GM19468 (cell line): ENCODE results near the gene DIP2A.

ENCODE experiments used
- ATAC-seq: cut with Tn5 transposase; IDR thresholded peaks from one replicate; pipeline ENCODE4 v1.9.1; 2021; ENCODE audit warnings: mild to moderate bottlenecking, moderate library complexity, moderate number of reproducible peaks; ENCODE audit not compliant: unreplicated experiment; ENCODE audit errors: extremely low read depth

DIP2A gene

GRCh38 chr21:46605767-46606426, 147.2 kb downstream of the DIP2A start:
- no peak for ATAC-seq

DNA sequence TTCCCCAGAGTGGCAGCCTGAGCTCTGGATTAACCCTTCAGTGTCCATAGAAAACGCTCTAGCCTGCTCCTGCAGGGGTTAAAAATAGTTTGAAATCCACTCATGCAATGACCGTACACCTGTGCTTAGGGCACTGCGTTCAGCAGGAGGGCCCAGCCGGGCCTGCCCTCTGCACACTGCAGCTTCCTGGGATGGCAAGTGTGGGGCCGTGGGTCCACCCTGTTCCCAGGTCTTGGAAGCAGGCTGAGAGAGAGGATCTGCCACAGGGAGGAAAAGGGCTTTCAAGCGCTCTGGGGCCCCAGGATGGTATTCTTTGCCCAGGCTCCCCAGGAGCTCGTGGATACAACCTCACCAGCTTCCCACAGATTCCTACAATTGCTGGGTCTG, 147.7 kb downstream of the DIP2A start:
- ATAC-seq: no peak

DNA sequence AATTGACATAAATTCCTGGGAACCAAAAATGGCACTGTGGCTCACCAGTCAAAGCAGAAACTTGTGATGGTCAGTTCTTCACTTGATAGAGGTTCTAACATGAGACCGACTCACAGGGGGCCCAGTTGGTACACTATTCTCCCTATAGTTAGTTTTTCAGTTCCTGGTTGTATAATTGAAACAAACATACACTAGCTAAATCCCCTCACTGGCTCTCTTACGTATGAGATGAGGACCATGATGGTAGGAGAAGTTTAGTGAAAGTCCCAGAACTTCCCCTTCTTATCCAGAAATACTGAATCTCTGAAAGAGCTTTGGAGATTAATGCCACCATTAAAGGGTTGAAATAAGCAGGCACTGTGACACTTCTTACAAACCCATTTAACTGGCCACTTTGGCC, 148.9 kb downstream of the DIP2A start:
- ATAC-seq: no peak

GRCh38 chr21:46608672-46609111, 150.0 kb downstream of the DIP2A start:
- ATAC-seq: no peak

GRCh38 chr21:46610018-46610701, 151.5 kb downstream of the DIP2A start:
- no peak for ATAC-seq

DNA sequence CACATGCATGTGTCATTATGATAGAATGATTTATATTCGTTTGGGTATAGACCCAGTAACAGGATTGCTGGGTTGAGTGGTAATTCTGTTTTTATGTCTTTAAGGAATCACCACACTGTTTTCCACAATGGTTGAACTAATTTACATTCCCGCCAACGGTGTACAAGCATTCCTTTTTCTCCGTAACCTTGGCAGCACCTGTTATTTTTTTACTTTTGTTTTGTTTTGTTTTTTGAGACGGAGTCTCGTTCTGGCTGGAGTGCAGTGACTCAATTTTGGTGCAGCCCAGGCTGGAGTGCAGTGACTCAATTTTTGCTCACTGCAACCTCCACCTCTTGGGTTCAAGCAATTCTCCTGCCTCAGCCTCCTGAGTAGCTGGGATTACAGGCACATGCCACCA, 154.7 kb downstream of the DIP2A start:
- ATAC-seq: no peak

DNA sequence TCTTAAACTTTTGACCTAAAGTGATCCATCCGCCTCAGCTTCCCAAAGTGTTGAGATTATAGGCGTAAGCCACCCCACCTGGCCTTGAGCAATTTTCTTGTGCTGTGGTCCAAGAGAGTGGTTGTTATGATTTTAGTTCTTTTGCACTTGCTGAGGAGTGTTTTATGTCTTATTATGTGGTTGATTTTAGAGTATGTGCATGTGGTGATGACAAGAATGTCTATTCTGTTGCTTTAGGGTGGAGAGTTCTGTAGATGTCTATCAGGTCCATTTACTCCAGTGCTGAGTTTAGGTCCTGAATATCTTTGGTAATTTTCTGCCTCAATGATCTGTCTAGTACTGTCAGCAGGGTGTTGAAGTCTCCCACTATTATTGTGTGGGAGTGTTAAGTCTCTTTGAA, 157.4 kb downstream of the DIP2A start:
- ATAC-seq: no peak

DNA sequence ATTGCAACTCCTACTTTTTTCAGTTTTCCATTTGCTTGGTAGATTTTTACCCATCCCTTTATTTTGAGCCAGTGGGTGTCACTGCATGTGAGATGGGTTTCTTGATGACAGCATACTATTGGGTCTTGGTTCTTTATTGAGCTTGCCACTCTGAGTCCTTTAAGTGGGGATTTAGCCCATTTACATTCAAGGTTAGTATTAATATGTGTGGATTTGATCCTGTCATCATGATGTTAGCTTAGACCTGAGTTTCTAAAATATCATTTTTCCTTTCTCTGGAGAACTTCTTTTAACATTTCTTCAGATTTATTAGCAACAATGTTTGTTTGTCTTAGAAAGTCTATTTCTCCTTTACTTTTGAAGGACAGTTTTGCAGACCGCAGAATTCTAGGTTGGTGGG, 158.0 kb downstream of the DIP2A start:
- no peak for ATAC-seq

DNA sequence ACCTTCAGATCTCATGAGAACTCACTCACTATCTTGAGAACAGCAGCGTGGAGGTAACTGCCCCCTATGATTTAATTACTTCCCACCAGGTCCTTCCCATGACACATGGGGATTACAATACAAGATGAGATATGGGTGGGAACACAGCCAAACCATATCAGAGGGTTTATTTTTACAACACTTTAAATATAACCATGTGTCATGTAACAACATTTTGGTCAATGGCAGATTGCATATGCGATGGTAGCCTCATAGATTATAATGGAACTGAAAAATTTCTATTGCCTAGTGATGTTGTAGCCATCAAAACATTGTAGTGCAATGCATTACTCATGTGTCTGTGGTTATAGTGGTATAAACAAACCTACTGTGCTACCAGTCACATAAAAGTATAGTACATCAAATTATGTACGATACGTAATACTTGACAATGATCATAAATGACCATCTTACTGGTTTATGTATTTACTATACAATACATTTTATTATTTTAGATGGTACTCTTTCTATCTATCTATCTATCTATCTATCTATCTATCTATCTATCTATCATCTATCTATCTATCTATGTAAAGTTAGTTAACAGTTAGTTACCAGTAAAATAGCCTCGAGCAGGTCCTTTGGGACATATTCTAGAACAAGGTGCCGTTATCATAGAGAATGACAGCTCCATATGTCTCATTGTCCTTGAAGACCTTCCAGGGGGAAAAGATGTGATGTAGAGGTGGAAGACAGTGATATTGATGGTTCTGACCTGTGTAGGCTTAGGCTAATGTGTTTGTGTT, 158.8 kb downstream of the DIP2A start:
- ATAC-seq: no peak

DNA sequence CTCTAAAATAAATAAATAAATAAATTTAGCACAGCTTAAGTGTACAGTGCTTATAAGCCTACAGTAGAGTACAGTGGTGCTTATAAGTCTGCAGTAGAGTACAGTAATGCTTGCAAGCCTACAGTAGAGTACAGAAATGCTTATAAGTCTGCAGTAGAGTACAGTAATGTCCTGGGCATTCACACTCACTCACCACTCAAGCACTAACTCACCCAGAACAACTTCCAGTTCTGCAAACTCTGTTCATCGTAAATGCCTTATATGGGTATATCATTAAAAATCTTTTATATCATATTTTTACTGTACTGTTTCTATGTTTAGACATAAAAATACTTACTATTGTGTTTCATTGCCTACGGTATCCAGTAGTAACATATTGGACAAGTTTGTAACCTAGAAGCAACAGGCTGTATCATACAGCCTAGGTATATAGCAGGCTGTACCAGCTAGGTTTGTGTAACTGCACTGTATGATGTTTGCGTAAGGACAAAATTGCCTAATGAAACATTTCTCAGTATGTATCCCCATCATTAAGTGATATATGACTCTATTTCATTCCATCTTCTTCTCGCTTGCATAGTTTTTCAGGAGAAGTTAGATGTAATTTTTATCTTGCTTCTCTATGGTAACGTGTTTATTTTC, 160.2 kb downstream of the DIP2A start:
- ATAC-seq: no peak
